ENCODE results near the gene KIF16B. TPM values are rescaled to one million over a fixed set of nuclear protein-coding genes. Genes with fewer than 3 reads are reported as not detected.

Gene KIF16B
- total and polyA plus RNA-seq, 10 of the 15 experiments (the other 5 are each of a cell fraction or from before 2014, with no cell fraction given) = 0.21 to 5.2 (median 3.0) TPM

GRCh38 chr20:16273812-16274555, 299.3 kb downstream of the KIF16B start:
- H2AFZ ChIP-seq (ENCODE audit: control insufficient read depth, low read depth, low read length) = no peak overlapping the region
- no peak overlapping the region for H3K4me3 ChIP-seq
- intact Hi-C loops (cut with micrococcal nuclease; ENCODE audit: unreplicated experiment) (loop anchor here (10.0 kb wide), 1 partner anchor 491 kb away; no protein-coding TSS in a partner anchor), in situ Hi-C loops (cut with MboI) (no loop called here)
- DNase-seq (ENCODE audit: low read depth, low spot score) (no peak), ATAC-seq (no peak), FAIRE-seq (no peak)
- H3K9ac ChIP-seq (ENCODE audit: control insufficient read depth, insufficient read depth, low read length) = no peak overlapping the region
- 53% methylated on average over 4 of the region's 4 CpGs for WGBS (ENCODE audit: insufficient coverage, insufficient replicate concordance, low lambda C conversion rate, missing lambda C conversion rate)
- ChIA-PET RAD21 (ENCODE audit: unreplicated experiment) (no interaction called here), CTCF (interaction anchor here (0.6 kb wide), 1 partner anchor 139 kb away, joined by 3 read pairs; no protein-coding TSS in a partner anchor), SMC1A (ENCODE audit: uncharacterized antibody, unreplicated experiment) (no interaction called here), POLR2A (no interaction called here)
- no peak overlapping the region for H3K27ac ChIP-seq (ENCODE audit: control insufficient read depth, insufficient read depth)
- H3K9me3 ChIP-seq (replicated peaks; ENCODE audit: control insufficient read depth, insufficient read depth, low read length) = no peaks in the 10 kb centered on the region
- no peaks in the 10 kb centered on the region for H3K79me2 ChIP-seq (ENCODE audit: control insufficient read depth, insufficient read depth, low read length)
- H3K27me3 ChIP-seq (replicated peaks in 1 of 2; ENCODE audit: control insufficient read depth in 2 of 2, insufficient read depth in 2 of 2, low read length in 1 of 2) = no peaks in the 10 kb centered on the region
- BruUV-seq (replicated peaks) = no TSS peak
- no peak overlapping the region for H3K4me2 ChIP-seq (ENCODE audit: control insufficient read depth, insufficient read depth)
- no peaks in the 10 kb centered on the region for H3K36me3 ChIP-seq (ENCODE audit: control insufficient read depth in 2 of 2, insufficient read depth in 2 of 2, low read length in 1 of 2)
- H4K20me1 ChIP-seq (ENCODE audit: control insufficient read depth, insufficient read depth) = no peaks in the 10 kb centered on the region
- no peaks in the 10 kb centered on the region for H3K4me1 ChIP-seq (ENCODE audit: control insufficient read depth, insufficient read depth, low read length)
- TF ChIP-seq DPF2 (IDR thresholded peaks at IDR 0.05) (no peak), ZNF592 (IDR thresholded peaks at IDR 0.05) (no peak), CBFB (IDR thresholded peaks at IDR 0.05; ENCODE audit: low read depth) (no peak), CBX3 (IDR thresholded peaks at IDR 0.05; ENCODE audit: borderline replicate concordance, low read depth) (no peak), KAT2A (conservative IDR thresholded peaks at IDR 0.05; ENCODE audit: control insufficient read depth, low read depth, low read length) (no peak), ATF3 (IDR thresholded peaks at IDR 0.05; ENCODE audit: borderline replicate concordance, extremely low read depth, low read depth, low read length) (no peak), PKNOX1 (IDR thresholded peaks at IDR 0.05) (no peak), HDAC6 (IDR thresholded peaks at IDR 0.05; ENCODE audit: unreplicated experiment) (no peak), POLR2AphosphoS5 (IDR thresholded peaks at IDR 0.05; ENCODE audit: low read length) (no peak), SUZ12 (IDR thresholded peaks at IDR 0.05; ENCODE audit: unreplicated experiment) (no peak), IRF5 (IDR thresholded peaks at IDR 0.05; ENCODE audit: borderline replicate concordance) (no peak), EP300 (IDR thresholded peaks at IDR 0.05; ENCODE audit: borderline replicate concordance in 1 of 2, control insufficient read depth in 1 of 2, low read depth in 2 of 2, low read length in 2 of 2) (no peak)
- TF ChIP-seq, protein P1, sequence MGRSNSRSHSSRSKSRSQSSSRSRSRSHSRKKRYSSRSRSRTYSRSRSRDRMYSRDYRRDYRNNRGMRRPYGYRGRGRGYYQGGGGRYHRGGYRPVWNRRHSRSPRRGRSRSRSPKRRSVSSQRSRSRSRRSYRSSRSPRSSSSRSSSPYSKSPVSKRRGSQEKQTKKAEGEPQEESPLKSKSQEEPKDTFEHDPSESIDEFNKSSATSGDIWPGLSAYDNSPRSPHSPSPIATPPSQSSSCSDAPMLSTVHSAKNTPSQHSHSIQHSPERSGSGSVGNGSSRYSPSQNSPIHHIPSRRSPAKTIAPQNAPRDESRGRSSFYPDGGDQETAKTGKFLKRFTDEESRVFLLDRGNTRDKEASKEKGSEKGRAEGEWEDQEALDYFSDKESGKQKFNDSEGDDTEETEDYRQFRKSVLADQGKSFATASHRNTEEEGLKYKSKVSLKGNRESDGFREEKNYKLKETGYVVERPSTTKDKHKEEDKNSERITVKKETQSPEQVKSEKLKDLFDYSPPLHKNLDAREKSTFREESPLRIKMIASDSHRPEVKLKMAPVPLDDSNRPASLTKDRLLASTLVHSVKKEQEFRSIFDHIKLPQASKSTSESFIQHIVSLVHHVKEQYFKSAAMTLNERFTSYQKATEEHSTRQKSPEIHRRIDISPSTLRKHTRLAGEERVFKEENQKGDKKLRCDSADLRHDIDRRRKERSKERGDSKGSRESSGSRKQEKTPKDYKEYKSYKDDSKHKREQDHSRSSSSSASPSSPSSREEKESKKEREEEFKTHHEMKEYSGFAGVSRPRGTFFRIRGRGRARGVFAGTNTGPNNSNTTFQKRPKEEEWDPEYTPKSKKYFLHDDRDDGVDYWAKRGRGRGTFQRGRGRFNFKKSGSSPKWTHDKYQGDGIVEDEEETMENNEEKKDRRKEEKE (IDR thresholded peaks at IDR 0.05) = no peak

All from GM12878 (cell line).